ENCODE measurements around the gene RELA.
"Not testable (repeated sequence)": the region's sequence is repeated elsewhere in the genome, so short reads cannot be mapped to it uniquely, and the experiment has no call there.

RELA gene

DNA sequence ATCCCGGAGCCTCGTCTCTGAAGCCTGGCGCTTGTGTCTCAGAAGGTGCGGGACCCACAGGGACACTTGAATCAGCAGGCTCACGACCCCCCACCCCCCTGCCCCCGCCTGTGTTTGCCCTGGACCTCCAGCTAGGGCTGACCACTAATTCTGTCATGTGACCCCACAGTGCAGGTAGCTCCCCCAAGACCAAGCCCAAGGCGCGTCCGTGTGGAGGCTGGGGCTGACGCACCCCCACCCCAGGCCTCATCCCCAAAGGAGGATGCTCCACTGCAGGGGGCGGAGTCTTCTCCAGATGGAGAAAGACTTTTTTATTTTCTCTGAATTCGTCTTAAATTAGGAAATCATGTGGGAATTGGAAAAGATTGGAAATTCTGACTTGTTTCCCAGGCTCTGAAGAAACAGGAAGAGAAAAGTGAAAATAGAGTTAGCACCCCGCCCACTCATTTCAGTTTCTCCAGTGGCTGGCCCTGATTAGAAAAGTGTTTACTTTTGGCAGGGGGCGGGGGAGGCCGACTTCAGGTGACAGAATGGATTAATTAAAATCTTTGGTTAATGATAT is 1.0 kb upstream of the RELA start:
- DNase-seq: peak; percentile 95 to 99 (median 95)

- DNase-seq: no peak
Measured at GRCh38 chr11:65662247-65662798, 393 bp downstream of the RELA start.

GRCh38 chr11:65661599-65662246 is 993 bp downstream of the RELA start:
- no peak for DNase-seq

GRCh38 chr11:65660908-65661307 is 1.8 kb downstream of the RELA start:
- not testable (repeated sequence) for DNase-seq

- DNase-seq: no peak
Measured at GRCh38 chr11:65660038-65660437, 2.7 kb downstream of the RELA start.

DNA sequence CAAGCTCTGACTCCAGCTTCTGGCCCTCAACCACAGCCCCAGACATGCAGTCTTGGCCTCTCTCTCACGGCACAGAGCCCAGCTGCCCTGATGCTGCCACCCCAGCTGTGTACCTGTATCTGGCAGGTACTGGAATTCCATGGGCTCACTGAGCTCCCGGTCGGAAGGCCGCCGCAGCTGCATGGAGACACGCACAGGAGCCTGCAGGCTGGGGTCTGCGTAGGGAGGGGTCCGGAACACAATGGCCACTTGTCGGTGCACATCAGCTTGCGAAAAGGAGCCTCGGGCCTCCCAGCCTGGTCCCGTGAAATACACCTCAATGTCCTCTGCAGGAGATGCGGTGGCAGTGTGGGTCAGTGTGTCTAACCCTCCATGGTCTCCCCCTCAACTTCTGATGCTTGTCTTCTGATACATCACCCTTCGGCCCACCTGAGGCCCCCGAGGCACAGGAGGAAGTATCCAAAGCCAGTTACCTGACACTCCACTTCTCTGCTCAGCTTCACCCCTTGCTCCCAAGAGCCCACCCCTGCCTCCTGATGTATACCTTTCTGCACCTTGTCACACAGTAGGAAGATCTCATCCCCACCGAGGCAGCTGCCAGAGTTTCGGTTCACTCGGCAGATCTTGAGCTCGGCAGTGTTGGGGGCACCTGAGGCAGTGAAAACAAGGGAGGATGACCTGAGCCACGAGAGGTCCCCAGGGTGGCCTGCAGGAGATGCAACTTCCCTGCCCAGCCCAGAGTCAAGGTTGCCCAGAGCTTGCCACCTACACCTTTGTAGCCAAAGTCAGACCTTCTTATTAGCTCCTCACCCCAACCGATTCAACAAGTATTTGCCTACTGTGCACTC is 4.3 kb downstream of the RELA start:
- DNase-seq: no peak

- no peak for DNase-seq
Measured at GRCh38 chr11:65657426-65657825, 5.3 kb downstream of the RELA start.

GRCh38 chr11:65655570-65656332 is 7.0 kb downstream of the RELA start:
- DNase-seq: no peak

GRCh38 chr11:65654375-65655349 is 8.1 kb downstream of the RELA start:
- DNase-seq: no peak

GRCh38 chr11:65653229-65654225 is 9.2 kb downstream of the RELA start:
- DNase-seq: peak in 1 of 3 donors; percentile 22

DNA sequence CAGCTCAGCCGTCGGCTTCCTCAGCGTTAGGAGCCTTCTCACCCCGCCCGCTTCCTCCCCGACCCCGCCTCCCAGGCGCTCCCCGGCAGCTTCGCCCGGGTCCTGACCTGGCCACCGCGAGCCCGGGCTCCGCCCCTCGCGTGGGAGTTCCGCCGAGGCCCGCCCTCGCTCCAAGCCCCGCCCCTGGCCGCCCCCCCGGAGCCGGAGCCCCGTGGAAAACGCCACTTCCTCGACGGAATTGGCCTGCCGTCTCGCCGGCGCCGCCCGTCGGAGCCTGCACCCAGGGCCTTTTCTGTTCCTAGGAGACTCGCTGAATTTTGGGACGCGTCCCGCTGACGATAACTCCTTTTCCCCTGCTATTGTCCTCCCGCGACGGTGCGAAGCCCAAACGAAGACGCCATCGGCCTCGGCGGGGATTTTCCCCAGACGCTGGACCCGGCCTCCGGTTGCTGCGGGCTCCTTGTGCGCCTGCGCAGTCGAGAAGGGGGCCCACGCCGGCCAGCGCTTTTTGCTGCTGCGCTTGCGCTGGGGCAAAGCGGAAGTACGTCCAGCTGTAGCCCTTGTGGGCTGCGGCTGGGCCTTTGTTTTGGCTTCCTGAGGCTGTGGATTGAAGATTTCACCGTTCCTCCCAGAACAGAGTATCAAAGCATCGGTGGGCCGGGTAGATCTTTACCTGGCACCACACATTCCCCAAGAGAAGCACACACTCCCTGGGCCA is 10.0 kb downstream of the RELA start:
- peak; percentile 98 to 99 (median 99) for DNase-seq

DNA sequence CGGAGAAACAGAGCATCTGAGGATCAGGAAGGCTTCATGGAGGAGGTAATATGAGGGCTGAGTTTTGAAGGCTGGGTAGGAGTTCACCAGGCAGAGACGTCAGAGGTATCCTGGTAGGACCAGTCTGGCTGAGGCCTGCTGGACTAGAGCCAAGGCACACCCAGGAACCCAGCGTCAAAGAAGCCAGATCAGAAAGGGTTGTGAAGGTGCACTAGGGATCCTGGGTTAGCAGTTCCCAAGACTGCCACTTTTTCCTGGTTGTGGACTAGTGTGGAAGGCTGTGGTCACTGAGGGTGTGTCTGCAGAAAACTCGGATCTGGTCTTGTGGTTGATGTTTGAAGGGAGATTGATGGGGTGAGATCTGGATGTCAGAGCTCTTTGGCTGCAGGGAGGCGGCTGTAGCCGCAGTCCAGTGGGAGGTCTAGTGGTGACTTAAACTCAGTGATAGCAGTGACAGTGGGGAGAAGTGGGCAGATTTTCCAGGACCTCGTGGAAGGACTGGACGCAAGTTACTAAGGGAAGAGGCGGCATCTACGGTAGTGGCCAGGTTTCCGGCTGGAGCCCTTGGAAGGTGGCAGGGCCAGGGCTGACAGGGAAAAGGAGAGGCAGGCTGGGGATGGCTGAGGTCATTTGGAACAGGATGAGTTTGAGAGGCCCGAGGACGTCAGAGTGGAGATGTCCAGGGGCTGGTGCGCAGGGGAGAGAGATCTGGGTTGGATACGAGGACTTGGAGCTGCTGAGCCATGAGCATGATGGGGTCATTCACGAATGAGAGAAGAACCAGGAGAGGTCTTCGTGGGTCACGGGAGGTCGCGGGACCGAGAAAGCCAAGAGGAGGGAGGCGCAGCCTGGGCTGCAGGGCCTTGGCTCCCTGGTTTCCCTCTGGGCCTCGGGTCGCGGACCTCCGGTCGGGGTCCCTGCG is 10.9 kb downstream of the RELA start:
- DNase-seq: peak in 1 of 3 donors; percentile 22

- DNase-seq: no peak
Measured at GRCh38 chr11:65651339-65651588, 11.5 kb downstream of the RELA start.

DNA sequence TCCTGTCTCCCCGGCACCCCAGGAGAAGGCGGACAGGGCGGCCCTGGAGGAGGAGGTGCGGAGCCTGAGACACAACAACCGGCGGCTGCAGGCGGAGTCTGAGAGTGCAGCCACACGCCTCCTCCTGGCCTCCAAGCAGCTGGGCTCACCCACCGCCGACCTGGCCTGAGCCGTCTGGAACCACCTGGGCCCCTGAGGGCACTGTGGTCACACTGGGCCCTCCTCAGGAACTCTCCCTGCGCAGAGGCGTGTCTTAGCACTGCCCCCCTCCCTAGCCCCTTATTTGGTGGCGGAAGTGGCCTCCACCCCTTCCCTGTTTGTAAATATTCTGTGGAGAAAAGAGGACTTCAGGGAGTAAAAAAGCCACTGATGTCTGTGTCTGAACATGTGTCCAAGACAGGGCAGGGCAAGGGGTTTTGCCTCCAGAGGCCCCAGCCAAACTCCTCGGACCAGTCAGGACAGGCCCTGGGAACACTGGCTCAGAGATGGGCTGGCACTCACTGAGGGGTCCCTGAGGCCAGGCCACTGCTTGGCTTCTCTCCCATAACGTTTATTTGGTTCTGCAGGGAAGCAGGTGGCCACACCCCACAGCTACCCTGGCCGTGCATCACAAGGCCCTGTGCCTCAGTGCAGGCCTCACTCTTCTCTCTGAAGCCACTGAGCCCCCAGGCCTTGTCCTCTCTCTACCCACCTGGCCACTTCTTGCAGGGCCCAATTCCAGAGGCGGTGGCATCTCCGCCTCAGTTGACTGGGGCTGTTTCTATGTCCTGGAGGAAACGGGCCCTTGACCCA is 12.0 kb downstream of the RELA start:
- DNase-seq: no peak

DNA sequence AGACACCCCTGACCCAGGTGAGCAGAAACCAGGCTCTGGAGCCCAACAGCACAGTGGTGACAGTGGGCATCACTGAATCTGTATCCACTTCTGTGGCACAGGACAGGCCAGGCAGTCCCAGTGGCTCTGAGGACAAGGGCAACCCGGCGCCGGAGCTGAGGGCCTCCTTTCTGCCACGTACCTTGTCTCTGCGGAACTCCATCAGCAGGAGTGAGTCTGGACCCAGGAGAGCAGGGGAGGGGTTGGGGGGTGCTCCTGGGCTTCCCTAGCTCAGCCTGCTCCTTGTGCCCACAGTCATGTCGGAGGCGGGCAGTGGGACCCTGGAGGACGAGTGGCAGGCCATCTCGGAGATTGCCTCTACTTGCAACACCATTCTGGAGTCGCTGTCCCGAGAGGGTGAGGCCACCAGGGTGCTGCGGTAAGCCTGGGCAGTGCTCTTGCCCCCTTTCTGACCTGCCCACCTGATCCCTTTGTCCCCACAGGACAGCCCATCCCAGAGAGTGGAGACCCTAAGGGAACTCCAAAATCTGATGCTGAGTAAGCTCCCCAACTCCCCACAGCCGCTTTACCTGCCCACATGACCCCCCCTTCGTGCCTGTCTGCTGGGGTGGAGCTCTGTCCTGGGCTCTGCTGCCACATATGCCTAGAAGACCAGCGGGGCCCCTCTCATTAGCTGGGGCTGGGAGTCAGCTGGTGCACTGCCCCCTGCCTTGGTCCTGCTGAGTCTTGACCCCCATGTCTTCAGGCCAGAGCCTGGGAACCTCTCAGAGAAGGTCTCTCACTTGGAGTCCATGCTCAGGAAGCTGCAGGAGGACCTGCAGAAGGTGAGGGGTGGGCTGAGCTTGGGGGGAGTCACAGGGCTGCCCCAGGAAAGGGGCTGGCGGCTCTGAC is 12.8 kb downstream of the RELA start:
- no peak for DNase-seq

DNA sequence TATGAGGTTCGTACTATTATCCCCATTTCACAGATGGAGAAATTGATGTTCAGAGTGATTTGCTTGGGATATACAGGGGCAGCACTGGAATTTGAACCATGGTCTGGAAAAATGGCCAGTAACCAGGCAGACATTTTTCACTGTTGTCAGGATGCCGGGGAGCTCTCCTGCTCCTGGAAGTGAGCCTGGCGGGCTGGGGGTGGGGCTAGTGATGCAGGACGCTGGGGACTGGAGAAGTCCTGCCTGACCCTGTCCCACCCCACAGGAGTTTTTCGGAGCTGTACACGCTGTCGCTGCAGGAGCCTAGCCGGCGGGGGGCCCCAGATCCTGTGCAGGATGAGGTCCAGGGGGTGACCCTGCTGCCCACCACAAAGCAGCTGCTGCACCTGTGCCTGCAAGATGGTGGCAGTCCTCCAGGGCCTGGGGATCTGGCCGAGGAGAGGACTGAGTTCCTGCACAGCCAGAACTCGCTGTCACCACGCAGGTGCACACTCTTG is 13.7 kb downstream of the RELA start:
- no peak for DNase-seq
